ENCODE measurements around the gene CBX4. TPM values are rescaled to one million over a fixed set of nuclear protein-coding genes. Genes with fewer than 3 reads are reported as not detected.

The CBX4 gene
- total and polyA plus RNA-seq, 12 donors: 9.4 to 38.2 (median 24.6) TPM

- Histone ChIP-seq H3K4me3 (no peak overlapping the region), H3K27me3 (no peaks in the 10 kb centered on the region), H3K4me1 (peaks cover 9 to 70% (median 34%) of the 10 kb centered on the region in 9 donors), H3K27ac (peak overlapping the region in 3 of 10 donors; percentile 6 to 39 (median 23)), H3K9me3 (no peaks in the 10 kb centered on the region), H3K36me3 (peaks cover 0 to 13% (median 7%) of the 10 kb centered on the region in 9 donors)
- ATAC-seq: no peak
- intact Hi-C loops (cut with DNase I): no loop called here
- DNase-seq: no peak
- 42 to 61% methylated on average over 2 of the region's 2 CpGs for WGBS, 2 donors
- no peak for TF ChIP-seq CTCF (IDR thresholded peaks at IDR 0.05)
Observed at GRCh38 chr17:79829004-79829403, 10.2 kb downstream of the CBX4 start.

GRCh38 chr17:79826841-79827578, 12.2 kb downstream of the CBX4 start:
- H3K27me3 ChIP-seq: no peaks in the 10 kb centered on the region
- DNase-seq: no peak
- TF ChIP-seq CTCF (IDR thresholded peaks at IDR 0.05): no peak
- intact Hi-C loops (cut with DNase I): no loop called here
- H3K4me3 ChIP-seq: no peak overlapping the region
- no peak for ATAC-seq
- WGBS, 2 donors: 84% methylated on average over 26 of the region's 26 CpGs
- no peak overlapping the region for H3K27ac ChIP-seq
- no peaks in the 10 kb centered on the region for H3K9me3 ChIP-seq
- H3K36me3 ChIP-seq: no peaks in the 10 kb centered on the region
- peaks cover 1 to 50% (median 26%) of the 10 kb centered on the region in 9 donors for H3K4me1 ChIP-seq

- Histone ChIP-seq H3K4me3 (no peak overlapping the region), H3K27ac (no peak overlapping the region), H3K36me3 (no peaks in the 10 kb centered on the region), H3K9me3 (no peaks in the 10 kb centered on the region), H3K4me1 (peaks cover 0 to 43% (median 18%) of the 10 kb centered on the region in 9 donors), H3K27me3 (peaks cover 0 to 6% (median 0%) of the 10 kb centered on the region in 7 donors)
- no peak for TF ChIP-seq CTCF (IDR thresholded peaks at IDR 0.05)
- ATAC-seq (peak in 3 of 8 donors; percentile 25 to 36 (median 34)), DNase-seq (no peak)
- intact Hi-C loops (cut with DNase I): no loop called here
- WGBS, 2 donors: 40 to 59% methylated on average over 11 of the region's 11 CpGs
Observed at GRCh38 chr17:79826204-79826680, 13.0 kb downstream of the CBX4 start.

- no peak for TF ChIP-seq CTCF (IDR thresholded peaks at IDR 0.05)
- Histone ChIP-seq H3K4me3 (no peak overlapping the region), H3K4me1 (peaks cover 0 to 36% (median 18%) of the 10 kb centered on the region in 9 donors), H3K27me3 (peaks cover 0 to 11% (median 0%) of the 10 kb centered on the region in 7 donors), H3K9me3 (no peaks in the 10 kb centered on the region), H3K27ac (no peak overlapping the region), H3K36me3 (no peaks in the 10 kb centered on the region)
- intact Hi-C loops (cut with DNase I): no loop called here
- 93 to 99% methylated on average over 5 of the region's 5 CpGs for whole genome bisulfite sequencing, 2 donors
- no peak for DNase-seq
- ATAC-seq: no peak
Observed at GRCh38 chr17:79825580-79825921, 13.7 kb downstream of the CBX4 start.
